H9 (cell line): ENCODE measurements around the gene TAOK2. TPM values are rescaled to one million over a fixed set of nuclear protein-coding genes. Genes with fewer than 3 reads are reported as not detected.

Experiments
- DNase-seq: peaks from one replicate; pipeline ENCODE4 v3.0.0-alpha.2; 2017
- H2AFZ ChIP-seq: one replicate; pipeline ENCODE4 v1.6.1; 2013; ENCODE audit warnings: mild to moderate bottlenecking, low read length, control low read depth, moderate library complexity
- H2AK5ac ChIP-seq: 2 replicates; pipeline ENCODE4 v1.6.1; 2013; ENCODE audit warnings: low read length, control low read depth, mixed read lengths; ENCODE audit not compliant: insufficient read length
- H2BK120ac ChIP-seq: one replicate; pipeline ENCODE4 v1.6.1; 2013; ENCODE audit warnings: low read depth, mild to moderate bottlenecking, low read length, control low read depth, inconsistent platforms; ENCODE audit not compliant: poor library complexity, severe bottlenecking
- H2BK12ac ChIP-seq: 2 replicates; pipeline ENCODE4 v1.6.1; 2013; ENCODE audit warnings: low read length, control low read depth, mixed read lengths, low read depth; ENCODE audit not compliant: insufficient read length
- H2BK15ac ChIP-seq: 2 replicates; pipeline ENCODE4 v1.6.1; 2013; ENCODE audit warnings: low read depth, low read length, control low read depth
- H2BK20ac ChIP-seq: one replicate; pipeline ENCODE4 v1.6.1; 2013; ENCODE audit warnings: low read depth, mild to moderate bottlenecking, low read length, control low read depth, inconsistent platforms; ENCODE audit not compliant: poor library complexity, severe bottlenecking
- H2BK5ac ChIP-seq: 2 replicates; pipeline ENCODE4 v1.6.1; 2013; ENCODE audit warnings: low read length, control low read depth, mixed read lengths; ENCODE audit not compliant: insufficient read length
- H3K14ac ChIP-seq: 2 replicates; pipeline ENCODE4 v1.6.1; 2013; ENCODE audit warnings: low read length, control low read depth; ENCODE audit not compliant: insufficient read depth
- H3K18ac ChIP-seq: 2 replicates; pipeline ENCODE4 v1.6.1; 2013; ENCODE audit warnings: low read depth, mild to moderate bottlenecking, mixed read lengths, low read length, control low read depth; ENCODE audit not compliant: insufficient read length
- H3K23ac ChIP-seq: 2 replicates; pipeline ENCODE4 v1.6.1; 2013; ENCODE audit warnings: low read length, control low read depth, mixed read lengths, low read depth; ENCODE audit not compliant: insufficient read length
- H3K23me2 ChIP-seq: 2 replicates; pipeline ENCODE4 v1.6.1; 2013; ENCODE audit warnings: low read depth, mild to moderate bottlenecking, mixed read lengths, low read length, control low read depth; ENCODE audit not compliant: insufficient read length, poor library complexity, severe bottlenecking
- H3K27ac ChIP-seq: 2 replicates; pipeline ENCODE4 v1.5.1; 2013; ENCODE audit warnings: low read length, control low read depth, mixed read lengths, low read depth; ENCODE audit not compliant: insufficient read length
- H3K27me3 ChIP-seq: 2 replicates; pipeline ENCODE4 v1.6.1; 2013; ENCODE audit warnings: low read length, control low read depth, inconsistent platforms; ENCODE audit not compliant: insufficient read depth
- H3K4ac ChIP-seq: 2 replicates; pipeline ENCODE4 v1.6.1; 2013; ENCODE audit warnings: low read depth, mild to moderate bottlenecking, control low read depth, inconsistent platforms, low read length, moderate library complexity
- H3K4me1 ChIP-seq: 2 replicates; pipeline ENCODE4 v1.6.1; 2013; ENCODE audit warnings: low read length, control low read depth, inconsistent platforms; ENCODE audit not compliant: insufficient read depth
- H3K4me2 ChIP-seq: 2 replicates; pipeline ENCODE4 v1.6.1; 2013; ENCODE audit warnings: low read length, control low read depth, mixed read lengths; ENCODE audit not compliant: insufficient read length, insufficient read depth
- H3K56ac ChIP-seq: 2 replicates; pipeline ENCODE4 v1.6.1; 2013; ENCODE audit warnings: low read depth, mild to moderate bottlenecking, mixed read lengths, low read length, control low read depth; ENCODE audit not compliant: insufficient read length
- H3K79me1 ChIP-seq: 2 replicates; pipeline ENCODE4 v1.6.1; 2013; ENCODE audit warnings: low read depth, mild to moderate bottlenecking, moderate library complexity, low read length, control low read depth, inconsistent platforms; ENCODE audit not compliant: insufficient read depth, poor library complexity, severe bottlenecking
- H3K79me2 ChIP-seq: 2 replicates; pipeline ENCODE4 v1.6.1; 2013; ENCODE audit warnings: low read length, control low read depth, inconsistent platforms; ENCODE audit not compliant: insufficient read depth
- H3K9ac ChIP-seq: 2 replicates; pipeline ENCODE4 v1.6.1; 2013; ENCODE audit warnings: low read length, control low read depth, mixed read lengths; ENCODE audit not compliant: insufficient read length; ENCODE audit errors: extremely low read depth
- H3K9me3 ChIP-seq: one replicate; pipeline ENCODE4 v1.6.1; 2013; ENCODE audit warnings: low read depth, low read length, inconsistent platforms; ENCODE audit not compliant: control insufficient read depth
- H3T11ph ChIP-seq: one replicate; pipeline ENCODE4 v1.6.1; 2013; ENCODE audit warnings: mild to moderate bottlenecking, low read length, control low read depth, inconsistent platforms
- H4K20me1 ChIP-seq: one replicate; pipeline ENCODE4 v1.6.1; 2013; ENCODE audit not compliant: control insufficient read depth, insufficient read length, insufficient read depth
- H4K5ac ChIP-seq: 2 replicates; pipeline ENCODE4 v1.6.1; 2013; ENCODE audit warnings: low read depth, mild to moderate bottlenecking, mixed read lengths, low read length, control low read depth; ENCODE audit not compliant: insufficient read length
- H4K8ac ChIP-seq: replicated peaks from 2 replicates; pipeline ENCODE4 v1.6.1; 2013; ENCODE audit warnings: low read length, control low read depth, mixed read lengths, low read depth; ENCODE audit not compliant: insufficient read length
- H4K91ac ChIP-seq: 2 replicates; pipeline ENCODE4 v1.6.1; 2013; ENCODE audit warnings: low read depth, mild to moderate bottlenecking, moderate library complexity, mixed read lengths, low read length, control low read depth; ENCODE audit not compliant: insufficient read length
- H3K27ac Mint-ChIP-seq, 3 experiments: 2 replicates in 2 of 3; 3 replicates in 1 of 3; pipeline ENCODE4 v1.8.0; 2020 to 2021; ENCODE audit warnings: mixed read lengths in 3 of 3, mild to moderate bottlenecking in 1 of 3, moderate library complexity in 1 of 3
- H3K27me3 Mint-ChIP-seq: 2 replicates; pipeline ENCODE4 v1.8.0; 2021; ENCODE audit warnings: low read depth, mild to moderate bottlenecking, moderate library complexity, mixed read lengths
- H3K36me3 Mint-ChIP-seq, 3 experiments: 2 replicates in 2 of 3; 3 replicates in 1 of 3; pipeline ENCODE4 v1.8.0; 2020 to 2021; ENCODE audit warnings: low read depth in 3 of 3, mixed read lengths in 3 of 3; ENCODE audit not compliant: insufficient read depth in 1 of 3
- H3K4me1 Mint-ChIP-seq, 2 experiments: 2 replicates each; pipeline ENCODE4 v1.8.0; 2020; ENCODE audit warnings: mixed read lengths in 2 of 2
- H3K4me3 Mint-ChIP-seq, 2 experiments: 2 replicates in 1 of 2; 3 replicates in 1 of 2; pipeline ENCODE4 v1.8.0; 2020 to 2021; ENCODE audit warnings: mild to moderate bottlenecking in 2 of 2, mixed read lengths in 2 of 2, moderate library complexity in 1 of 2
- H3K9me3 Mint-ChIP-seq, 2 experiments: 2 replicates in 1 of 2; 3 replicates in 1 of 2; pipeline ENCODE4 v1.8.0; 2020; ENCODE audit warnings: mild to moderate bottlenecking in 2 of 2, mixed read lengths in 2 of 2, moderate library complexity in 1 of 2
- CTCF ChIP-seq: fragments of 200-600 bp; sonication (generic); conservative IDR thresholded peaks from 3 replicates; pipeline ENCODE4 v1.8.0; 2021; ENCODE audit warnings: antibody characterized with exemption, mild to moderate bottlenecking
- WGBS: extraction: QIAGEN DNeasy Blood & Tissue Kit; methylation state at CpG from one replicate; pipeline ENCODE4 v1.1.7; 2013; ENCODE audit warnings: missing lambda C conversion rate, low lambda C conversion rate, mixed read lengths; ENCODE audit not compliant: insufficient read length; ENCODE audit errors: extremely low coverage; 5-methylcytosine and 5-hydroxymethylcytosine counted together
- total RNA-seq: library from RNA; stranded (reverse); gene quantifications from 2 replicates; pipeline ENCODE4 v1.2.1, GENCODE V29; 2021

Gene TAOK2
- total RNA-seq, 1 experiment from 2014 or later = 43.9 TPM

- Histone ChIP-seq H3K4me2 (peak overlapping the region; percentile 47), H4K5ac (no peak overlapping the region), H2BK5ac (no peak overlapping the region), H2BK12ac (peak overlapping the region; percentile 73), H3K23ac (no peak overlapping the region), H4K8ac (no peak overlapping the region), H3K79me2 (no peaks in the 10 kb centered on the region), H3T11ph (no peak overlapping the region), H4K91ac (no peak overlapping the region), H3K27me3 (no peaks in the 10 kb centered on the region), H3K9me3 (no peaks in the 10 kb centered on the region), H3K4me1 (no peaks in the 10 kb centered on the region; the same call in 1 of the 2 replicates), H2BK20ac (no peak overlapping the region), H3K14ac (no peak overlapping the region; the same call in 1 of the 2 replicates), H2AK5ac (no peak overlapping the region), H2BK15ac (no peak overlapping the region), H3K18ac (no peak overlapping the region), H3K27ac (no peak overlapping the region), H3K23me2 (peaks cover 9% of the 10 kb centered on the region), H3K56ac (no peak overlapping the region), H4K20me1 (no peaks in the 10 kb centered on the region), H3K4ac (no peak overlapping the region), H3K79me1 (no peaks in the 10 kb centered on the region), H2AFZ (no peak overlapping the region), H3K9ac (no peak overlapping the region), H2BK120ac (no peak overlapping the region)
- WGBS = no CpG with 5 or more reads among the region's 14 CpGs
- peaks cover 13 to 16% of the 10 kb centered on the region in 2 experiments for H3K4me1 Mint-ChIP-seq
- no peaks in the 10 kb centered on the region for H3K9me3 Mint-ChIP-seq
- no peak overlapping the region for H3K27ac Mint-ChIP-seq
- no peak for TF ChIP-seq CTCF
- H3K27me3 Mint-ChIP-seq = peaks cover 4% of the 10 kb centered on the region
- no peak for DNase-seq
- H3K4me3 Mint-ChIP-seq = peak overlapping the region; percentile 78 to 87
- H3K36me3 Mint-ChIP-seq = peaks cover 5 to 21% (median 20%) of the 10 kb centered on the region in 3 experiments
Measured at GRCh38 chr16:29963021-29963743, 10.5 kb upstream of the TAOK2 start.
